ENCODE measurements around the gene AMOTL1. TPM values are rescaled to one million over a fixed set of nuclear protein-coding genes. Genes with fewer than 3 reads are reported as not detected.
A peak's percentile ranks its signal among the peaks of the same experiment; 100 is the strongest.

The AMOTL1 gene
- total RNA-seq, 1 donor from 2014 or later: 35.9 TPM

DNA sequence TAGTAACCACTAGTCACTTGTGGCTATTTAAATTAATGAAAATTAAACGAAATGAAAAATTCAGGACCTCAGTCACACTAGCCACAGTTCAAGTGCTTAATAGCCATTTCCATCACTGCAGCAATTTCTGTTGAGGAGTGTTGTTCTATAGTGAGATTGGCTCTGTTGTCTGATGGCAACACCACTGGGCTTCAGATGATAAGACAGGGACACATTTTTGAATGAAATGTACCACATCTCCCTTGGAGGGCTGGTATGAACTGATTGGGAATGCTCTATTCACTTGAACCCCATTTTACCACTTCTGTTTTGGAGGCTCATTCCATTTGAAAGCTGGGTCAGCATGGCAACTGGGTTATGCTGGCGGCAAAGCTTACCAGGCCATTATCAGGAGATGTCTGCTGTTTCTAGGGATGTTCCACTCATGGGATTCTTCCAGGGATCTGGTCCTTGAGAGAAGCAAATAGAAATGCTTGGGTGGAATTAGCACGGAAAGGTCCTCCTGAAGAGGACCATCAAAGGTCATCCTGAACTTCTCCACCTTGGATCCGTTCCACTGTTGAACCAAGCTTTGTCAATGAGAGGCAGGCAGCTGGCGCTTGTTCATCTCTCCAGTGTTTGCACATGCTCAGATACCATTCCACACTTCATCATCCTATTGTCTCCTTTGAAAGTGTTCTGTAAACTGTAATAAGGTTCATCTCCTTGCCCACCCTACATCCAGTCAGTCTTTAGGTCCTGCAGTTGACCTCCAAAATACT is 7.6 kb downstream of the AMOTL1 start:
- no peak for DNase-seq (ENCODE audit: low spot score)
- Mint-ChIP-seq H3K36me3 (ENCODE audit: low read depth, unreplicated experiment) (no peaks in the 10 kb centered on the region), H3K4me3 (ENCODE audit: unreplicated experiment) (no peak overlapping the region), H3K27ac (ENCODE audit: unreplicated experiment) (no peak overlapping the region), H3K27me3 (ENCODE audit: unreplicated experiment) (no peaks in the 10 kb centered on the region), H3K9me3 (ENCODE audit: unreplicated experiment) (no peaks in the 10 kb centered on the region), H3K4me1 (ENCODE audit: unreplicated experiment) (peaks cover 25% of the 10 kb centered on the region)
- TF ChIP-seq, protein P1, sequence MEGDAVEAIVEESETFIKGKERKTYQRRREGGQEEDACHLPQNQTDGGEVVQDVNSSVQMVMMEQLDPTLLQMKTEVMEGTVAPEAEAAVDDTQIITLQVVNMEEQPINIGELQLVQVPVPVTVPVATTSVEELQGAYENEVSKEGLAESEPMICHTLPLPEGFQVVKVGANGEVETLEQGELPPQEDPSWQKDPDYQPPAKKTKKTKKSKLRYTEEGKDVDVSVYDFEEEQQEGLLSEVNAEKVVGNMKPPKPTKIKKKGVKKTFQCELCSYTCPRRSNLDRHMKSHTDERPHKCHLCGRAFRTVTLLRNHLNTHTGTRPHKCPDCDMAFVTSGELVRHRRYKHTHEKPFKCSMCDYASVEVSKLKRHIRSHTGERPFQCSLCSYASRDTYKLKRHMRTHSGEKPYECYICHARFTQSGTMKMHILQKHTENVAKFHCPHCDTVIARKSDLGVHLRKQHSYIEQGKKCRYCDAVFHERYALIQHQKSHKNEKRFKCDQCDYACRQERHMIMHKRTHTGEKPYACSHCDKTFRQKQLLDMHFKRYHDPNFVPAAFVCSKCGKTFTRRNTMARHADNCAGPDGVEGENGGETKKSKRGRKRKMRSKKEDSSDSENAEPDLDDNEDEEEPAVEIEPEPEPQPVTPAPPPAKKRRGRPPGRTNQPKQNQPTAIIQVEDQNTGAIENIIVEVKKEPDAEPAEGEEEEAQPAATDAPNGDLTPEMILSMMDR (IDR thresholded peaks at IDR 0.05; ENCODE audit: unreplicated experiment): no peak

DNA sequence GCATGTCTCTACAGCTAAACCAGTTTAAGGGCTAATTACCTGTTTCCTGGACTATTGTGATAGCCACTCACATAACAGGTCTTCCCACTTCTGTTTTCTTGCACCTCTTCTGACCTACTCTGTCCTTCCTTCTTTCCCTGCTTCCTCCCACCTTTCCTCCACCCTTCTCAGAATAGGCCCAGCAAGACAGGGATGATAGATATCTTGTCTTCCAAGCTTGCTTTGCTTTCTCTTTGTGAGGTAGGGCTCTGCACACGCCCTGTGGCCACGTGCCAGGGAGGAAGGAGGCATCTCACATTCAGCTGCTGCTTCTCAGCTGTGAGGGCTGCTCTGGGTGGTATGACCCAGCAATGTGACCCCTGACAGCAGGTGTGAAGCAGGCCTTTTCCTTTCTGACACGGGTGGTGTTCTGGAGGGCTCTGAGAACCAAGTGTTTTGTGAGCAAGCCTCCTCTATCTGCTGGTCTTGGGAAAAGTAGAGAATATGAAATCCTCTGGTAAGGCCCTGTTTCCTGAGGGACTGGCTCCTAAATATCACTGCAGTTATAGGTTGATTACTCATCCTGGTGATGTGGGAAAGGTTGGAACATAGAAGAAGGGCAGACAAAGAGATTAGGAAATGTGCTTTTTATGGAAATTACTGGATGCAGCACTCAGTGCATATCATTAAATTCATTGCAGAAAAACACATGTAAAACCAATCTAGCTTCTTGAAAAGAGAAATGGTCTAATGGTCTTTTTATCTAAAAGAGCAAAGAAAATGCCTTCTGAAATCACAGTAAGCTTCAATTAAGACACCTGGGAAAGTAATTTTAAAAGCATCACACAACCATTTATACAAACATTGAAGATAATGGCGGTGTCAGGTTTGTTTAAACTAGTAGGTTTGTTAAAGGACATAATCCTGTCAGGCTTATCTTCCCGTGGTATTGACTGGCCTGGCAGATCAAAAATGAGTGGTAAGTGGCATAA is 8.5 kb downstream of the AMOTL1 start:
- Mint-ChIP-seq H3K4me1 (ENCODE audit: unreplicated experiment) (peaks cover 26% of the 10 kb centered on the region), H3K4me3 (ENCODE audit: unreplicated experiment) (no peak overlapping the region), H3K27ac (ENCODE audit: unreplicated experiment) (no peak overlapping the region), H3K9me3 (ENCODE audit: unreplicated experiment) (no peaks in the 10 kb centered on the region), H3K27me3 (ENCODE audit: unreplicated experiment) (no peaks in the 10 kb centered on the region), H3K36me3 (ENCODE audit: low read depth, unreplicated experiment) (no peaks in the 10 kb centered on the region)
- TF ChIP-seq, protein P1 (IDR thresholded peaks at IDR 0.05; ENCODE audit: unreplicated experiment): no peak
- no peak for DNase-seq (ENCODE audit: low spot score)

DNA sequence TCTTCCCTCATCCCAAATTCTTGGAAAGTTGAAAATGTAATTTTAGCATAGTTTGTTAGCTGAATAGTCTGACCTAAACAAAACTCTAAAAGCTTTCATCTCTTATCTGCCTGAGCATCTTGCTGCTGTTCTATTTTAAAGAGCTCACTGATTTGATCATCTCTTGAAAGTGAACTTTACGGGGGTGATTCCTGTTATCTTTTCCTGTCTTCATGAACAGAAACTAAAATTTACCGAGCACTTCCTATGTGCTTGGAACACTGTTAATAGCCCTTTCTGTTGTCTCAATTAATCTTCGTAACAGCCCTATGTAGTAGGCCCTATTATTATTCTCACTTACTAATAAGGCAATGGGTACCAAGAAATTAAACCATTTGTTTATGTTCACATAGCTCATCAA is 12.3 kb downstream of the AMOTL1 start:
- H3K27ac Mint-ChIP-seq (ENCODE audit: unreplicated experiment): peak overlapping the region; percentile 85
- H3K4me1 Mint-ChIP-seq (ENCODE audit: unreplicated experiment): peaks cover 31% of the 10 kb centered on the region
- TF ChIP-seq, protein P1 (IDR thresholded peaks at IDR 0.05; ENCODE audit: unreplicated experiment): no peak
- H3K9me3 Mint-ChIP-seq (ENCODE audit: unreplicated experiment): no peaks in the 10 kb centered on the region
- H3K36me3 Mint-ChIP-seq (ENCODE audit: low read depth, unreplicated experiment): no peaks in the 10 kb centered on the region
- H3K4me3 Mint-ChIP-seq (ENCODE audit: unreplicated experiment): no peak overlapping the region
- DNase-seq (ENCODE audit: low spot score): no peak
- H3K27me3 Mint-ChIP-seq (ENCODE audit: unreplicated experiment): no peaks in the 10 kb centered on the region

DNA sequence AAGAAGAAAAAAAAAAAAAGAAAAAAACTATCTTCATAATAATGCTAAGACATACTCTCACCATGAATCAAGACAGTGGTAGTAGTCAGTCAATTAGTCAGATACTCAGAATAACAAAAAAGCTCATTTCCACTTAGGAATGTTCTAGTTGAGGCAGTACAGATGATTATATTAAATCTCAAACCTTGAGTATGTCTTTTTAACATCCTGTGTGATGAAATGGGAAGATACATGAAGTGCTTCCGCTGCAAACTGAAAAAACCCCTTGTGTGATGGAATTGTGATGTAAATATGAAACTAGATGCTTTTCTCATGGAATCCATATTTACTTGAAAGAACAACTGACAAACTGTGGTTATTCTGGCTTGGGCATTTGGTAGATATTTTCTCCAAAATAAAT is 13.7 kb downstream of the AMOTL1 start:
- Mint-ChIP-seq H3K4me3 (ENCODE audit: unreplicated experiment) (no peak overlapping the region), H3K9me3 (ENCODE audit: unreplicated experiment) (no peaks in the 10 kb centered on the region), H3K27me3 (ENCODE audit: unreplicated experiment) (no peaks in the 10 kb centered on the region), H3K36me3 (ENCODE audit: low read depth, unreplicated experiment) (no peaks in the 10 kb centered on the region), H3K27ac (ENCODE audit: unreplicated experiment) (no peak overlapping the region), H3K4me1 (ENCODE audit: unreplicated experiment) (peaks cover 26% of the 10 kb centered on the region)
- no peak for DNase-seq (ENCODE audit: low spot score)
- TF ChIP-seq, protein P1 (IDR thresholded peaks at IDR 0.05; ENCODE audit: unreplicated experiment): no peak
